Panc1 (cell line): ENCODE results near the gene SHLD1. TPM values are rescaled to one million over a fixed set of nuclear protein-coding genes. Genes with fewer than 3 reads are reported as not detected.

Experiments used
- ATAC-seq: fragments of 200-7000 bp; cut with Tn5 transposase; 2 replicates; pipeline ENCODE4 v1.9.1; 2020; ENCODE audit warnings: mild to moderate bottlenecking, moderate library complexity
- BruUV-seq: library from RNA; stranded (reverse); fragments of 400-500 nt; replicated peaks from 2 replicates; lab custom pipeline; 2021; lab: Mats Ljungman, UMichigan
- CTCF ChIA-PET: fragments of 300-600 bp; sonication (Branson Sonifier 250); formaldehyde crosslinking; loops from one replicate; lab custom pipeline; 2022; ENCODE audit warnings: antibody characterized with exemption; lab: Charles Lee
- POLR2A ChIA-PET: fragments of 300-600 bp; sonication (Branson Sonifier 250); formaldehyde crosslinking; loops from one replicate; lab custom pipeline; 2022; ENCODE audit warnings: antibody characterized with exemption; lab: Charles Lee
- DNase-seq: peaks from one replicate; pipeline ENCODE4 v3.0.0-alpha.2; 2010; ENCODE audit warnings: low read depth, low spot score
- H3K27ac ChIP-seq: 2 replicates; pipeline ENCODE4 v1.5.1; 2011; ENCODE audit warnings: mild to moderate bottlenecking, low read length, inconsistent platforms
- H3K27me3 ChIP-seq: fragments of 200-500 bp; sonication (Bioruptor generic); 2 replicates; pipeline ENCODE4 v1.6.0; 2014; ENCODE audit warnings: low read length, inconsistent platforms; ENCODE audit not compliant: control insufficient read depth, insufficient read depth
- H3K36me3 ChIP-seq: fragments of 200-500 bp; sonication (Bioruptor generic); 2 replicates; pipeline ENCODE4 v1.5.1; 2014; ENCODE audit warnings: inconsistent platforms, mild to moderate bottlenecking, low read length, moderate library complexity; ENCODE audit not compliant: control insufficient read depth, insufficient read depth
- H3K4me1 ChIP-seq: 2 replicates; pipeline ENCODE4 v1.5.1; 2011; ENCODE audit warnings: inconsistent platforms, mild to moderate bottlenecking, low read length, moderate library complexity; ENCODE audit not compliant: control insufficient read depth, insufficient read depth
- H3K4me3 ChIP-seq, 2 experiments: 2 replicates each; pipeline ENCODE4 v1.5.1; 2011 to 2012; ENCODE audit warnings: low read depth in 2 of 2, low read length in 2 of 2, mild to moderate bottlenecking in 2 of 2, inconsistent platforms in 1 of 2, moderate library complexity in 1 of 2
- H3K9me3 ChIP-seq: fragments of 200-500 bp; sonication (Bioruptor generic); 2 replicates; pipeline ENCODE4 v1.5.1; 2014; ENCODE audit warnings: low read depth, mild to moderate bottlenecking, inconsistent platforms, low read length, moderate library complexity; ENCODE audit not compliant: control insufficient read depth, insufficient read depth
- POLR2AphosphoS5 ChIP-seq: IDR thresholded peaks from 2 replicates; pipeline ENCODE4 v1.6.1; 2012; ENCODE audit warnings: mild to moderate bottlenecking, low read depth, low read length, moderate library complexity
- SIN3A ChIP-seq: IDR thresholded peaks from 2 replicates; pipeline ENCODE4 v1.6.1; 2012; ENCODE audit warnings: low read depth, mild to moderate bottlenecking, low read length, moderate library complexity, borderline replicate concordance; ENCODE audit not compliant: insufficient read depth
- TCF7L2 ChIP-seq: IDR thresholded peaks from 2 replicates; pipeline ENCODE4 v1.6.1; 2011; ENCODE audit warnings: mild to moderate bottlenecking, low read depth, low read length, inconsistent platforms
- in situ Hi-C: cut with HindIII; loops from 2 replicates; pipeline ENCODE4 v1.10.0; 2016; ENCODE audit warnings: low sequenced_read_pairs, low pct_unique_long_range_greater_than_20kb
- intact Hi-C: fragments of 100-400 bp; cut with micrococcal nuclease; formaldehyde crosslinking; loops from one replicate; pipeline ENCODE4 v1.10.0; 2022; ENCODE audit not compliant: unreplicated experiment
- total RNA-seq: library from RNA; stranded (reverse); gene quantifications from one replicate; pipeline ENCODE4 v1.2.1, GENCODE V29; 2021; ENCODE audit not compliant: unreplicated experiment
- TF ChIP-seq, protein P1 (sequence below), 2 experiments: IDR thresholded peaks; 2 replicates each; pipeline ENCODE4 v1.6.1; 2011 to 2012; ENCODE audit warnings: low read depth in 2 of 2, control low read depth in 1 of 2, low read length in 1 of 2, mild to moderate bottlenecking in 1 of 2, moderate library complexity in 1 of 2; ENCODE audit not compliant: insufficient read depth in 1 of 2
- TF ChIP-seq, protein P2 (sequence below): fragments of 450-650 bp; IDR thresholded peaks from 2 replicates; pipeline ENCODE4 v1.5.1; 2017; ENCODE audit warnings: mild to moderate bottlenecking

Gene SHLD1
- total RNA-seq, 1 experiment from 2014 or later, result 4.3 TPM

DNA sequence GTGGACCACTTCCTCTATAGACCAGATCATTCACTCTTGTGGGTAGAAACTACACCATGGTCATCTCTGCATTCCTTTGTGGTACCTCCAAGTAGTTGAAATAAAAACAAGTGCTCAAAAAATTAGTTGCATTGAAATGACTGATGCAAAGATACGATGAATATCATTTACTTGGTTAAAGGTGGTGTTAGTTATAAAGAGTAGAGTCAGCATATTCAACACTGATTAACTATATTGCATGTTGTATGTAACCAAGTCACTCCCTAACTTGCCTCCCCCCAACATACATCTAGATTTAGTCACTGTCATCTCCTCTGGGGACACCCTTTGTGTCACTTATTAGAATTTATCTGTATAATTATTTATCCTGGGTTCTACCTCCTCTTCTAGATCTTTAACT lies 77.7 kb downstream of the SHLD1 start:
- H3K9me3 ChIP-seq, result no peaks in the 10 kb centered on the region
- intact Hi-C loops (no loop called here), in situ Hi-C loops (no loop called here)
- ChIA-PET POLR2A (no interaction called here), CTCF (no interaction called here)
- no peaks in the 10 kb centered on the region for H3K4me1 ChIP-seq
- DNase-seq (no peak), ATAC-seq (no peak)
- no peaks in the 10 kb centered on the region for H3K36me3 ChIP-seq
- no peak for TF ChIP-seq SIN3A
- TF ChIP-seq, protein P1, sequence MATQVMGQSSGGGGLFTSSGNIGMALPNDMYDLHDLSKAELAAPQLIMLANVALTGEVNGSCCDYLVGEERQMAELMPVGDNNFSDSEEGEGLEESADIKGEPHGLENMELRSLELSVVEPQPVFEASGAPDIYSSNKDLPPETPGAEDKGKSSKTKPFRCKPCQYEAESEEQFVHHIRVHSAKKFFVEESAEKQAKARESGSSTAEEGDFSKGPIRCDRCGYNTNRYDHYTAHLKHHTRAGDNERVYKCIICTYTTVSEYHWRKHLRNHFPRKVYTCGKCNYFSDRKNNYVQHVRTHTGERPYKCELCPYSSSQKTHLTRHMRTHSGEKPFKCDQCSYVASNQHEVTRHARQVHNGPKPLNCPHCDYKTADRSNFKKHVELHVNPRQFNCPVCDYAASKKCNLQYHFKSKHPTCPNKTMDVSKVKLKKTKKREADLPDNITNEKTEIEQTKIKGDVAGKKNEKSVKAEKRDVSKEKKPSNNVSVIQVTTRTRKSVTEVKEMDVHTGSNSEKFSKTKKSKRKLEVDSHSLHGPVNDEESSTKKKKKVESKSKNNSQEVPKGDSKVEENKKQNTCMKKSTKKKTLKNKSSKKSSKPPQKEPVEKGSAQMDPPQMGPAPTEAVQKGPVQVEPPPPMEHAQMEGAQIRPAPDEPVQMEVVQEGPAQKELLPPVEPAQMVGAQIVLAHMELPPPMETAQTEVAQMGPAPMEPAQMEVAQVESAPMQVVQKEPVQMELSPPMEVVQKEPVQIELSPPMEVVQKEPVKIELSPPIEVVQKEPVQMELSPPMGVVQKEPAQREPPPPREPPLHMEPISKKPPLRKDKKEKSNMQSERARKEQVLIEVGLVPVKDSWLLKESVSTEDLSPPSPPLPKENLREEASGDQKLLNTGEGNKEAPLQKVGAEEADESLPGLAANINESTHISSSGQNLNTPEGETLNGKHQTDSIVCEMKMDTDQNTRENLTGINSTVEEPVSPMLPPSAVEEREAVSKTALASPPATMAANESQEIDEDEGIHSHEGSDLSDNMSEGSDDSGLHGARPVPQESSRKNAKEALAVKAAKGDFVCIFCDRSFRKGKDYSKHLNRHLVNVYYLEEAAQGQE (IDR thresholded peaks at IDR 0.05; ENCODE audit: insufficient read depth in 1 of 2, low read depth in 2 of 2, low read length in 1 of 2), result no peak
- TF ChIP-seq, protein P2, sequence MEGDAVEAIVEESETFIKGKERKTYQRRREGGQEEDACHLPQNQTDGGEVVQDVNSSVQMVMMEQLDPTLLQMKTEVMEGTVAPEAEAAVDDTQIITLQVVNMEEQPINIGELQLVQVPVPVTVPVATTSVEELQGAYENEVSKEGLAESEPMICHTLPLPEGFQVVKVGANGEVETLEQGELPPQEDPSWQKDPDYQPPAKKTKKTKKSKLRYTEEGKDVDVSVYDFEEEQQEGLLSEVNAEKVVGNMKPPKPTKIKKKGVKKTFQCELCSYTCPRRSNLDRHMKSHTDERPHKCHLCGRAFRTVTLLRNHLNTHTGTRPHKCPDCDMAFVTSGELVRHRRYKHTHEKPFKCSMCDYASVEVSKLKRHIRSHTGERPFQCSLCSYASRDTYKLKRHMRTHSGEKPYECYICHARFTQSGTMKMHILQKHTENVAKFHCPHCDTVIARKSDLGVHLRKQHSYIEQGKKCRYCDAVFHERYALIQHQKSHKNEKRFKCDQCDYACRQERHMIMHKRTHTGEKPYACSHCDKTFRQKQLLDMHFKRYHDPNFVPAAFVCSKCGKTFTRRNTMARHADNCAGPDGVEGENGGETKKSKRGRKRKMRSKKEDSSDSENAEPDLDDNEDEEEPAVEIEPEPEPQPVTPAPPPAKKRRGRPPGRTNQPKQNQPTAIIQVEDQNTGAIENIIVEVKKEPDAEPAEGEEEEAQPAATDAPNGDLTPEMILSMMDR, result no peak
- no peak for TF ChIP-seq TCF7L2
- no peak for TF ChIP-seq POLR2AphosphoS5
- H3K27me3 ChIP-seq, result no peaks in the 10 kb centered on the region
- H3K27ac ChIP-seq, result no peak overlapping the region
- no TSS peak for BruUV-seq
- no peak overlapping the region for H3K4me3 ChIP-seq

DNA sequence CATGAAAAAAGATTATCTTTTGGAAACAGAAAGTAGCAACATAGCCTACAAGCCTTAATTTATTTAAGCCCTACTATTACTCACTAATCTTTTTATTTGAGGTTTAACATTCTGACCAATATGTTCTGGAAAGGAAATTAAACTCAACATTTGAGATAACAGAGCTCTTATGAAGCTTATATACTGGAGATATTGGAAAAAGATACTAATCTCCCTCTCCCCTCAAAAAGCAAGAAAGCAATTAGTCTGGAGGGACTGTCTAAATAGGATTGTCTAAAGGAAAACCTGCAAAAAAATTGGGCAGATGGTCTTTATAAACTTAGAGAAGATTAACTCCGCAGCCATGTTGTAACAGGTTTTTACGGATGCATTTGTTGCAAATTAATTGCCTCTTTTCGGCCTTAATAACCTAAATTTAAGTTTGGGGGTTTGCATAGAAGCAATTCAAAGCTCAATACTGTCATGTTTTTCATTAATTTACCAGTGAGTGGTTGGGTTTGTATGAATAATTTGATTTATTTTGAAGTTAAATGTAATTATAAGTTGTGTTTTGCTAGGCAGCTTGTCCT lies 79.1 kb downstream of the SHLD1 start:
- no peak overlapping the region for H3K27ac ChIP-seq
- TF ChIP-seq SIN3A (no peak), POLR2AphosphoS5 (no peak), TCF7L2 (no peak)
- TF ChIP-seq, protein P2, result no peak
- TF ChIP-seq, protein P1 (IDR thresholded peaks at IDR 0.05; ENCODE audit: insufficient read depth in 1 of 2, low read depth in 2 of 2, low read length in 1 of 2), result no peak
- H3K4me3 ChIP-seq, result no peak overlapping the region
- H3K27me3 ChIP-seq, result no peaks in the 10 kb centered on the region
- in situ Hi-C loops, result no loop called here
- no peak for ATAC-seq
- H3K9me3 ChIP-seq, result no peaks in the 10 kb centered on the region
- no peaks in the 10 kb centered on the region for H3K36me3 ChIP-seq
- no TSS peak for BruUV-seq
- ChIA-PET POLR2A (no interaction called here), CTCF (no interaction called here)
- no peak for DNase-seq
- intact Hi-C loops, result no loop called here
- H3K4me1 ChIP-seq, result no peaks in the 10 kb centered on the region
